IPS-NIHi7 (cell line): Measurements from ENCODE around the gene SMIM23.
A peak's percentile ranks its signal among the peaks of the same experiment; 100 is the strongest.

Experiments used
- DNase-seq: peaks from one replicate; pipeline ENCODE4 v3.0.0; 2012; ENCODE audit warnings: mixed read lengths; ENCODE audit errors: extremely low spot score

The SMIM23 gene

GRCh38 chr5:171816666-171817065 is 31.0 kb downstream of the SMIM23 start:
- DNase-seq = no peak

GRCh38 chr5:171820561-171820960 is 34.9 kb downstream of the SMIM23 start:
- DNase-seq = no peak

- no peak for DNase-seq
These were observed 35.7 kb downstream of the SMIM23 start for GRCh38 chr5:171821286-171821685.

GRCh38 chr5:171823269-171823668 is 37.7 kb downstream of the SMIM23 start:
- no peak for DNase-seq

GRCh38 chr5:171825051-171825450 is 39.4 kb downstream of the SMIM23 start:
- DNase-seq = no peak

GRCh38 chr5:171826132-171826531 is 40.5 kb downstream of the SMIM23 start:
- no peak for DNase-seq

- DNase-seq = no peak
These were observed 41.5 kb downstream of the SMIM23 start for GRCh38 chr5:171827162-171827561.

- no peak for DNase-seq
These were observed 45.1 kb downstream of the SMIM23 start for GRCh38 chr5:171830686-171831085.

GRCh38 chr5:171832775-171833174 is 47.2 kb downstream of the SMIM23 start:
- no peak for DNase-seq

- no peak for DNase-seq
These were observed 48.8 kb downstream of the SMIM23 start for GRCh38 chr5:171834461-171834860.

GRCh38 chr5:171835066-171835465 is 49.4 kb downstream of the SMIM23 start:
- DNase-seq = no peak

- no peak for DNase-seq
These were observed 51.9 kb downstream of the SMIM23 start for GRCh38 chr5:171837522-171837921.

- no peak for DNase-seq
These were observed 52.4 kb downstream of the SMIM23 start for GRCh38 chr5:171838066-171838465.

- DNase-seq = no peak
These were observed 53.5 kb downstream of the SMIM23 start for GRCh38 chr5:171839112-171839511.

GRCh38 chr5:171840066-171840465 is 54.4 kb downstream of the SMIM23 start:
- peak; percentile 63 for DNase-seq
